ENCODE data around the gene ITGA2.

ITGA2 gene

DNA sequence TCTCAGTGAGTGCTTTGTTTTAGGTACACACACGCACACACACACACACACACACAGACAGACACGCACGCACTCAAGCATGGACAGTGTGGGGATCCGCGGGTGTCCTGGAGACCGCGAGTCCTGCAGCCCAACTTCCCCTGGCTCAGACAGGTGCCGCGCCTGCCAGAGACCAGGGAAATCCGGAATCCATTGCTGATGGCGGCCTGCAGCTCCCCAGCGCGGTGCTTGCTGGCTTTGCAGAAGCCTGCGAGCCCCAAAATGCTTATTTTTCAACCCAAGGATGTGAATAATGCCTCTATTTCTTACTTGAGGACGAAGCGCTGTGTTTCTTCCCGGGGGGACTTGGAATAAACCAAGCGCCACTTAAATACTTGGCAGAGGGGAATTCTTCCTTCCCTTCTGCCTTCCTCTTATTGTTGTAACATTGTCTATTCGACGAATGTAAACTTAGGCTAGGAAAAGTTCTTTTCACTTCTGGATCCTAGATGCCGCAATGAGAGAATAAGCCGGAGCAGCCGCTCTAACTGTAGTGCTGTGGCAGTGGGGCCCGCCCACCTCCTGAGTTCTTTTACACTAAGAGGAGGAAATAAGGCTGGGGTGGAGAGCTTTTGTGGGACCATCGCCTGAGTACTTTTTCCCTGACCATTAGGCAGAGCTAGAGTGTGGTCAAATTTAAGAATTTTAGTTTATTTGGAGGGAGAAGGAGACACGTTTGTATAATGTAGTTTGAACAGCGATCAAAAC, 802 bp downstream of the ITGA2 start:
- no peak for FAIRE-seq

DNA sequence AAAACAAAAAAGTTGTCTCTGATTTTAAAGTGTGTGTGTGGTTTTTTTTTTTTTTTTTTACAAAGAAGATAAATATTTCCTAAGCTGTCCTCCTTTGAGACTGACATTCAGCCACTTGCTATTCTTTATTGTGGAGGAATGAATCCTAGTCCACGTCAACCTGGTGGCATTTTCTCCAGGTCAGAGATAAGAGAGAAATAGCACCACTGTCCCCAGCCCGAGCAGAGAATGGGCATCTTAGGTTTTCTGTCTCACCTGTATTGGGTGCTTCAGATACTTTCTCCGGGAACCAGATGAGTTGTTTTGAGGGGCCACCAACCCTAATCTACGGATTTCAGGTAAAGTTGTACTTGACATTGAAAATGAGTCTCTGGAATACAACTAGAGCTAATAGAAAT, 1.4 kb downstream of the ITGA2 start:
- no peak for FAIRE-seq

DNA sequence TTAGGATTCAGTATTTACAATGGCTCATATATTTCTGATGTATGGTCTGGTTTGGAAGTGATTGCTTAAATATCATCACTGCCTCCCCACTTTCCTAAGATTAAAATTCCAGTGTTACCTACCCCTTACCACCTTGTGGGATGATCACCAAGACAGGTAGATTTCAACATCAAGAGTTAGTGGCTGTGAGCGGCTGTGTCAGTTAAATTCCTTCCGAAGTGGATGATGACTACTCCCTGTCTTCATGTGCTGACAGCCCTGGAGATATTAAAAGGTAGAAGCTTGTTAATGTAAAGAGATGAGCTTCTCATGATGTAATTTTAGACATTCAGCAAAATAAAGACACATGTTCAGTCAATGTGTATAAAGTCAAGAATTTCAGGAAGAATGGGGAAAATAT, 4.2 kb downstream of the ITGA2 start:
- no peak for FAIRE-seq

DNA sequence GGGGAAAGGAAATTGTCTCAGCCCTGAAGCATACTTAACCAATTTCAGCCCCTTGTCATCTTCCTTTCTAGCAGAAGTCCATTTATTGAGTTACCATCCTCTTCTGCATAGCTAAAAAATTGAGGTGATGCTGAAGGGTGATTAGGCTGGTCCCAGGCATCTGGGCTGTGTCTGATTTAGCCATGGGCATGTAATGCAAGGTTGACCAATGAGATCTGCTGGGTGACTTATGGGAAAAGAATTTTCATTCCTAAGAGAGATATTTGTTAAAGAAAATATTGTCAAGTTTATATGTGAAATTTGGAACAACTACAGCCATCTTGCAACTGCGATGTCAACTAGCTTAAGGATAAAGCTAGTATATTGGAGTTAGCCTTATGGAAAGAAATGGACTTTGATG, 5.1 kb downstream of the ITGA2 start:
- no peak for FAIRE-seq

DNA sequence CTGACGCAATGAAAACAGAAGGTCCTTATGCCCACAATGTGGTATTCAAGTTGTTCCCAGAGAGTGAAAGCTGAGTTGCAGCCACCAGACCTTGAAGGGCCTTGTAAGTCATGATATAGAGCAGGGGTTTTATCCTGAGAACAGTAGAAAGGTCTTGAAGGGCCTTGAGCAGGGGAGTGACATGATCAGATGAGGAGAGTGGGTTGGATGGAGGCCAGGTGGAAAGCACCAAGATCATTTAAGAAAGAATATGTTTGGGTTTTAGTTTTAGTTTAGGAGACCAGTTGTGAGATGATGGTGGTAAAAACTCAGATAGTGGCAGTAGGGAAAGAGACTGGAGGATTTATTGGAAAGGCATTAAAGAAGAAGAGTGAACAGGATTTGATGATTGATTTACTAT, 5.9 kb downstream of the ITGA2 start:
- no peak for FAIRE-seq

DNA sequence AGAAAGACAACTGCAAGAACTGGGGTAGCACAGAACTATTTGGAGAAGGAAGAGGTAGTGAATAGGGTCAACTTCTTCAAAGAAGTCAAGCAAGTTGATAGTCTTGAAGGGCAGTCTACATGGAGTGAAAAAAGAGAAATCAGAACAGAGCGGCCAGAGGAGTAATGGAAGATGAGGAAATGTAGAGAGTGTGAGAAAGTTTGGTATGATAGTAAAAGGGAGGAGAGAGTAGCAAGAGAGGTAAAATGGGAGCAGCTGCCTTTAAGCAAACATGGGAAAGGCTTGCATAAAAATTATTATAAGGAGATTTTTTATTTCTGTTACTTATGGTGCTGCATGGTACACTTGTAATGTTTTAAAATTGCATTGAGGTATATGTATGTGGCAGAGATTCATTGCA, 6.8 kb downstream of the ITGA2 start:
- no peak for FAIRE-seq

DNA sequence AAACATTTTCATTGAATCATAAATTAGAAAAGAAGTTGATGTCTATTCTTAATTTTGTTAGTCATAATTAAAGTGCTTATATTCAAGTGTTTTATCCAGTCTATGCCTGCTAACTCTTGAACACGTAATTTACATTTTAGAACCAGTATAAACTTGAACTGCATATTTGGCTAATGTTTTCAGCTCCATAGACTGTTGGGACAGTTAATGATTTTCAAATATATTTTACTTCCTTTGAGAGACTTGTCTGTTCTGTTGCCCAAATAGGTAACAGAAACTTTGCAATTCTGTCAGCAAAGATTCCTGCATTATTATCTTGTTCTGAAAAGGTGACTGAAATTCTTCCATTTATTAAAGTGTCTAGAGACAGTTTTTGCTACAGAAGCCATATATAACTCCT, 7.8 kb downstream of the ITGA2 start:
- FAIRE-seq = peak; percentile 94

DNA sequence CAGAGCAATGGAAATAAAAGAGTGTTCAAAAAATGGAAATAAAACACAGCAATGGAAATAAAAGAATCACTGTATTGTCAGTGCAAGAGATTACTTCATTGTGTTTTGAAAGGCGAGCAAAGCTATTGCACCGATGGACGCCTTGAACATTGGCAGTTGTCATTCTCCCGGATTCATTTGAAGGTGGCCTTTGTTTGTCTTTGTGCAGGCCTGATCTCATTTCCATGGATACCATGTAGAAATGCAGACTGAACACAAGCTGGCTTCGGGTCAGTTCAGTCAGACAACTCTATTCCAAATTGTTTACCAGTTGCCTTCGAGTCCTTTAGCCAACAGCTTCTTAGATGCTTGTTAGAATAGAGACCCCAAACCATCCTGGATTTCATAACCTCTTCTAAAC, 8.3 kb downstream of the ITGA2 start:
- FAIRE-seq = no peak

- peak; percentile 88 for FAIRE-seq
Measured at GRCh38 chr5:52998552-52999313, 9.6 kb downstream of the ITGA2 start.

- FAIRE-seq = no peak
Measured at GRCh38 chr5:52999344-52999949, 10.3 kb downstream of the ITGA2 start.

DNA sequence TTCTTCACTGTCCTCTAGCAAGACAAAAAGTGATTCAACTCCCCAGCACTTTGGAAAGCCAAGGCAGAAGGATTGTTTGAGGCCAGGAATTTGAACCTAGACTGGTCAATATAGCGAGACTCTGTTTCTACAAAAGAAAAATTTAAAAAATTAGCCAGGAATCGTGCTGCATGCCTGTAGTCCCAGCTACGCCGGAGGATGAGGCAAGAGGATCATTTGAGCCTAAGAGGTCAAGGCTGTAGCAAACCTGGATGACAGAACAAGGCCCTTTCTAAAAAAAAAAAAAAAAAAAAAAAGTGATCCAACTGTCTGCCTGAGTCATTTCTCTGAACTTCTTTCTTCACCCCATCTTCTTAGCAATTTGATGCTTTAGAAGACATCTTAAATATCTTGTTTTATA, 12.4 kb downstream of the ITGA2 start:
- FAIRE-seq = no peak

DNA sequence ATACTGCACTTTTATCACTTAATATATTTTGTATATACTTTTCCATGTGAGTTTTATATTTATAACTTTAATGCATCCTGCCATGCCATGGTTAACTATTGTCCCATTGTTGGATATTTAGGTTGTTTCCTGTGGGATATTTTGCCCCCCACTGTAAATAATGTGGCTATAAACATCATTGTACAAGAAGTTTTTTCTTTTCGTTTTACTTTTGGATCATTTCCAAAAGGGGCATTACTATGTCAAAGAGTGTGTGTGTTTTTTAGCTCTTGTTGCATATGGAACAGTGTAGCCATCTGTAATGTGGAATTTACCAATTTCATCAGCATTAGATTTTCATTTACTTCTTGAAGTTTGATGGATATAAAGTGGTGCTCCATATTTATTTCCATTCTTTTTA, 13.3 kb downstream of the ITGA2 start:
- FAIRE-seq = no peak

GRCh38 chr5:53003144-53003543, 14.0 kb downstream of the ITGA2 start:
- FAIRE-seq = no peak

DNA sequence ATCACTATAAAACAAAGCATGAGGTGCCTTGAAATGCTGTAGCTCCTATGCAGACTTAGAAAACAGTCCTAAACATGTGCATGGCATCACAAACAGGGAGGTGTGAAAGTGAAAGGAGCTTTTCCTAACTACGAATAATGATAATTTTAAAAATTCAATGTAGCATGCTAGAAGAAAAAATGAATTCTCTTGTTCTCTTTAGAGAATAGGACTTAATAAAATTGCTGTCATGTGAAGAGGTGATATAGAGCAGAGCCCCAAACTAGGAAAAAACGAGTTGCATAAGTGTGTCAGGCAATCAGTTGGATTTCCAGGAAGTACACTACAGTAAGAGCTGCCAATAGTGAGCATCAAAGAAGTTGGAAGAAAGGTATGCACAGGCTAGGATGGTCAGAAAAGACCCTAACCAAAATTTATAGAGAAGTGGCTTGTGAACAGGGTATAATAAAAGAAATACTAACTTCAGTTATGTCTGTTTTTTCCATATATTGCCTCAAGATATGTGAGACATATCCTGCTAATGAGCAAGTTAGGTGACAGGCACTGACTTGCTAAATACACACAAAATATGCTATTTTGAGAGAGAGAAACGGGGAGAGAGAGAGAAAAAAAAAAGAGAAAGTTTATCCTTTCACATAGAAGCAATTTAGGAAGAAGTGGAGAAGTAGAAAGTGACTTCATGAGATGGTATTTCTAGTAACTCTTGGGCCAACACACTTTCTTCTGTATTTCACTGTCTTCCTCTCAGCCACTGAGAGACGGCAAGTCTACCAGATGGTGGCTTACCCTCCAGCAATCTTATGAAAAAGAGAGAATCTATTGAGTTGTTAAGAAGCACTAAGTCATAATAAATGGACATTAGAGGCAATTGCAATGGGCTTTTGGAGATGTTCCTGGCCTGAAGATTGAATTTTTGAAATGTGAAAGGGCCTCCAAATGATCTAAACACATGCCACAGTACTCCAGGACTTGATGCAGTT, 18.0 kb downstream of the ITGA2 start:
- FAIRE-seq = no peak

GRCh38 chr5:53008751-53009150, 19.6 kb downstream of the ITGA2 start:
- FAIRE-seq = no peak

DNA sequence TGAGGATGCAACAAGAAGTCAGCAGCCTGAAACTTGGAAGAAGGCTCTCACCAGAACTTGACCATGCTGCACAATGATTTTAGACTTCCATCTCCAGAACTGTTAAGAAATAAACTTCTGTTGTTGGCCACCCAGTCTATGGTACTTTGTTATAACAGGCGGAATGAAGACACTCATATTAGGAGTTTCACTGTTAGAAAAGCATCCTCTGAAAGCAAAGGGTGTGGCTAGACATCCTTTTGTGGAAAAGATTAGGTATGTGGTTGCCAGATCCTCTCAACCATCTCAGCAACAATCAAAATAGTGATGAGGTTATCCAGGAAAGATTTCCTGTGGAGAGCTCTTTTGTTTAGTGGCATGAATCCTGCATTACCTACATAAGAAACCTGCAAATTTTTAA, 20.7 kb downstream of the ITGA2 start:
- no peak for FAIRE-seq

- FAIRE-seq = no peak
Measured at GRCh38 chr5:53010814-53011213, 21.7 kb downstream of the ITGA2 start.

- FAIRE-seq = no peak
Measured at GRCh38 chr5:53011233-53011632, 22.1 kb downstream of the ITGA2 start.

DNA sequence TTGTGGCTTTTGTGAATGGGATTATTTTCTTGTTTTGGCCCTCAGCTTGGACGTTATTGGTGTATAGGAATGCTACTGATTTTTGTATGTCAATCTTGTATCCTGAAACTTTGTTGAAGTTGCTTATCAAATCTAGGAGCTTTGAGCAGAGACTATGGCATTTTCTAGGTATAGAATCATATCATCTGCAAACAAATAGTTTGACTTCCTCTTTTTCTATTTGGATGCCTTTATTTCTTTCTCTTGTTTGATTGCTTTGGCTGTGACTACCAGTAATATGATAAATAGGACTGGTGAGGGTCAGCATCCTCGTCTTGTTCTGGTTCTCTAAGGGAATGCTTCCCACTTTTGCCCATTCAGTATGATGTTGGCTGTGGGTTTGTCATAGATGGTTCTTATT, 24.7 kb downstream of the ITGA2 start:
- no peak for FAIRE-seq

DNA sequence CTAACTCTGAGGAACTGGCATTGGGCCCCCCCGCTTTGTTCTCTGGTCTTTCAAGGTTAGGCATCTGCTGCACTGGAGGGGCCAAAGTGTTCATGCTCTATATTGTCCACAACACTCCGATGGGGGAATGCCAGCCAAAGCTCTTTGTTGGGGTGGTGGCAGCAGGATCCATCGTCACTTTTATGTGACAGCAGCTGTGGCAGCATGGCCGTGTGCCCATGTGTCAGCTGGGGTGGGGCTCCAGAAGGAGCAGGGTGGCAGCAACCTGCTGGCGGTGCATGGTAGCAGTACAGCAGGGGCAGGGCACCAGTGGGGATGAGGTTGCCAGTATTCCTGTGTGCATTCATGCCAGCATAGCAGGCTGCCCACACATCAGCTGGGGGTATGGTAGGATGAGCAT, 28.2 kb downstream of the ITGA2 start:
- no peak for FAIRE-seq

GRCh38 chr5:53017794-53018391, 28.7 kb downstream of the ITGA2 start:
- FAIRE-seq = no peak

- no peak for FAIRE-seq
Measured at GRCh38 chr5:53019320-53019719, 30.2 kb downstream of the ITGA2 start.
